Uterine smooth muscle cell (primary cell): ENCODE measurements around the gene EID3. TPM values are rescaled to one million over a fixed set of nuclear protein-coding genes. Genes with fewer than 3 reads are reported as not detected.

Experiments
- total RNA-seq: library from RNA; depleted of rRNA; stranded (reverse); fragments of >200 nt; gene quantifications from 2 replicates; pipeline ENCODE4 v1.2.3, GENCODE V29; 2014

The EID3 gene
- total RNA-seq, result 21.5 and 22.6 TPM in 2 replicates

GRCh38 chr12:104303538-104304151 is at the start of gene EID3:
EID3 (plus strand) TSS chr12:104303739; CDS start chr12:104303935, 196 bp downstream.

Other genes with a start within 250 kb of the EID3 start
- gene HCFC2, start 239.2 kb upstream of the EID3 start, total RNA-seq, result 25.6 and 28.1 TPM in 2 replicates
- 25.0 and 26.4 TPM in 2 replicates for gene NFYB, start 165.5 kb upstream of the EID3 start, total RNA-seq
- 863 and 892 TPM in 2 replicates for gene TXNRD1, start 88.0 kb upstream of the EID3 start, total RNA-seq
- gene CHST11, start 153.2 kb downstream of the EID3 start, total RNA-seq, result 5.7 and 6.1 TPM in 2 replicates